ENCODE data around the gene ABCA10.
"Not testable (repeated sequence)": the region's sequence is repeated elsewhere in the genome, so short reads cannot be mapped to it uniquely, and the experiment has no call there.

Gene ABCA10

GRCh38 chr17:69173118-69173517 lies 55.5 kb downstream of the ABCA10 start:
- in situ Hi-C loops (cut with HindIII; ENCODE audit: low sequenced_read_pairs) = no loop called here

GRCh38 chr17:69170377-69170776 lies 58.2 kb downstream of the ABCA10 start:
- in situ Hi-C loops (cut with HindIII; ENCODE audit: low sequenced_read_pairs) = no loop called here
- H3K4me3 ChIP-seq (ENCODE audit: low read depth, low read length) = no peak overlapping the region
- TF ChIP-seq CTCF (IDR thresholded peaks at IDR 0.05; ENCODE audit: low read depth, low read length, missing control alignments) = no peak
- no peak for DNase-seq (ENCODE audit: low read depth)

More at GRCh38 chr17:69173118-69173517, 55.5 kb downstream of the ABCA10 start:
- no peak for TF ChIP-seq CTCF (IDR thresholded peaks at IDR 0.05; ENCODE audit: low read depth, low read length, missing control alignments)
- no peak for DNase-seq (ENCODE audit: low read depth)
- H3K4me3 ChIP-seq (ENCODE audit: low read depth, low read length) = no peak overlapping the region

- H3K4me3 ChIP-seq (ENCODE audit: low read depth, low read length); DNase-seq (ENCODE audit: low read depth); in situ Hi-C loops (cut with HindIII; ENCODE audit: low sequenced_read_pairs): not testable (repeated sequence)
Observed at GRCh38 chr17:69168642-69169041, 60.0 kb downstream of the ABCA10 start.

GRCh38 chr17:69166957-69167356 lies 61.7 kb downstream of the ABCA10 start:
- H3K4me3 ChIP-seq (ENCODE audit: low read depth, low read length) = no peak overlapping the region
- in situ Hi-C loops (cut with HindIII; ENCODE audit: low sequenced_read_pairs) = no loop called here
- TF ChIP-seq CTCF (IDR thresholded peaks at IDR 0.05; ENCODE audit: low read depth, low read length, missing control alignments) = no peak
- no peak for DNase-seq (ENCODE audit: low read depth)

GRCh38 chr17:69164206-69164605 lies 64.4 kb downstream of the ABCA10 start:
- no peak for TF ChIP-seq CTCF (IDR thresholded peaks at IDR 0.05; ENCODE audit: low read depth, low read length, missing control alignments)
- in situ Hi-C loops (cut with HindIII; ENCODE audit: low sequenced_read_pairs) = no loop called here
- no peak for DNase-seq (ENCODE audit: low read depth)
- no peak overlapping the region for H3K4me3 ChIP-seq (ENCODE audit: low read depth, low read length)

- DNase-seq (ENCODE audit: low read depth) = no peak
- no peak for TF ChIP-seq CTCF (IDR thresholded peaks at IDR 0.05; ENCODE audit: low read depth, low read length, missing control alignments)
- no peak overlapping the region for H3K4me3 ChIP-seq (ENCODE audit: low read depth, low read length)
- in situ Hi-C loops (cut with HindIII; ENCODE audit: low sequenced_read_pairs) = no loop called here
Observed at GRCh38 chr17:69159418-69159817, 69.2 kb downstream of the ABCA10 start.

GRCh38 chr17:69154267-69154666 lies 74.4 kb downstream of the ABCA10 start:
- no peak for TF ChIP-seq CTCF (IDR thresholded peaks at IDR 0.05; ENCODE audit: low read depth, low read length, missing control alignments)
- in situ Hi-C loops (cut with HindIII; ENCODE audit: low sequenced_read_pairs) = no loop called here
- DNase-seq (ENCODE audit: low read depth) = no peak
- H3K4me3 ChIP-seq (ENCODE audit: low read depth, low read length) = no peak overlapping the region
